HCT116 (cell line): Measurements from ENCODE around the gene PNPLA5. TPM values are rescaled to one million over a fixed set of nuclear protein-coding genes. Genes with fewer than 3 reads are reported as not detected.

Experiments used
- ATAC-seq: fragments of 200-7000 bp; cut with Tn5 transposase; 2 replicates; pipeline ENCODE4 v1.9.1; 2020; ENCODE audit warnings: mild to moderate bottlenecking, moderate library complexity
- Bru-seq: library from RNA; stranded (reverse); fragments of 400-500 nt; gene quantifications from one replicate; lab custom pipeline; 2021; lab: Mats Ljungman, UMichigan
- BruChase-seq, 2 experiments: library from RNA; stranded (reverse); fragments of 400-500 nt; gene quantifications; one replicate each; lab custom pipeline; 2021; lab: Mats Ljungman, UMichigan
- BruUV-seq: library from RNA; stranded (reverse); fragments of 400-500 nt; replicated peaks from 2 replicates; lab custom pipeline; 2021; lab: Mats Ljungman, UMichigan
- CTCF ChIA-PET: fragments of 300-600 bp; sonication (Branson Sonifier 250); formaldehyde crosslinking; loops from one replicate; lab custom pipeline; 2021; ENCODE audit warnings: antibody characterized with exemption; lab: Charles Lee
- POLR2A ChIA-PET: fragments of 300-600, 350-600 bp; sonication (Branson Sonifier 250); formaldehyde crosslinking; loops from one replicate; lab custom pipeline; 2021; ENCODE audit warnings: antibody characterized with exemption; lab: Charles Lee
- RAD21 ChIA-PET, 2 experiments: fragments of 300-600 bp; sonication (Branson Sonifier 250); formaldehyde crosslinking; loops; one replicate each; lab custom pipeline; 2023; ENCODE audit warnings: low total read pairs in 2 of 2; ENCODE audit not compliant: uncharacterized antibody in 2 of 2, unreplicated experiment in 2 of 2, low non-redundant PET in 1 of 2; lab: Charles Lee
- DNase-seq: peaks from one replicate; pipeline ENCODE4 v3.0.0-alpha.2; 2010; ENCODE audit warnings: low read depth, low spot score
- H2AFZ ChIP-seq: fragments of 200-600 bp; shearing (Covaris generic), sonication (generic); 2 replicates; pipeline ENCODE4 v1.6.1; 2017; ENCODE audit warnings: low read depth, mixed run types, mixed read lengths, antibody characterized with exemption, low read length; ENCODE audit not compliant: poor library complexity, severe bottlenecking
- H3K27ac ChIP-seq: 2 replicates; pipeline ENCODE4 v1.5.1; 2012; ENCODE audit warnings: low read depth, low read length
- H3K27me3 ChIP-seq: fragments of 200-600 bp; sonication (generic); 2 replicates; pipeline ENCODE4 v1.6.1; 2016; ENCODE audit warnings: mixed run types, low read length, mixed read lengths; ENCODE audit not compliant: insufficient read depth
- H3K36me3 ChIP-seq, 2 experiments: fragments of 200-500 bp in 1 of 2; fragments of 200-600 bp in 1 of 2; sonication (Bioruptor generic) in 1 of 2; sonication (generic) in 1 of 2; 2 replicates each; pipeline versions ENCODE4 v1.5.1 to v1.6.1; 2014 to 2016; ENCODE audit warnings: low read length in 2 of 2, inconsistent platforms in 1 of 2, mixed read lengths in 1 of 2, mixed run types in 1 of 2; ENCODE audit not compliant: insufficient read depth in 2 of 2, control insufficient read depth in 1 of 2
- H3K4me1 ChIP-seq, 2 experiments: fragments of 200-600 bp in 1 of 2; sonication (generic) in 1 of 2; 2 replicates each; pipeline versions ENCODE4 v1.5.1 to v1.6.1; 2012 to 2017; ENCODE audit warnings: low read length in 2 of 2, inconsistent platforms in 1 of 2, mild to moderate bottlenecking in 1 of 2, mixed read lengths in 1 of 2, mixed run types in 1 of 2, moderate library complexity in 1 of 2; ENCODE audit not compliant: insufficient read depth in 2 of 2, control insufficient read depth in 1 of 2
- H3K4me2 ChIP-seq: fragments of 200-600 bp; sonication (generic); 2 replicates; pipeline ENCODE4 v1.6.1; 2017; ENCODE audit warnings: mixed run types, low read length, mixed read lengths
- H3K4me3 ChIP-seq, 2 experiments: fragments of 200-600 bp in 1 of 2; sonication (generic) in 1 of 2; replicated peaks in 1 of 2; 2 replicates each; pipeline ENCODE4 v1.5.1; 2011 to 2016; ENCODE audit warnings: low read length in 2 of 2, control low read depth in 1 of 2, low read depth in 1 of 2, mild to moderate bottlenecking in 1 of 2, mixed read lengths in 1 of 2, mixed run types in 1 of 2
- H3K79me2 ChIP-seq: fragments of 200-600 bp; sonication (generic); 2 replicates; pipeline ENCODE4 v1.6.1; 2017; ENCODE audit warnings: mild to moderate bottlenecking, mixed run types, low read length, moderate library complexity, mixed read lengths; ENCODE audit not compliant: insufficient read depth
- H3K9ac ChIP-seq: fragments of 200-600 bp; sonication (generic); 2 replicates; pipeline ENCODE4 v1.6.1; 2016; ENCODE audit warnings: low read length, mixed read lengths
- H3K9me2 ChIP-seq: fragments of 200-600 bp; sonication (generic), shearing (Covaris generic); 2 replicates; pipeline ENCODE4 v1.6.1; 2017; ENCODE audit warnings: mixed run types, mild to moderate bottlenecking, moderate library complexity; ENCODE audit not compliant: insufficient read depth
- H3K9me3 ChIP-seq, 2 experiments: fragments of 200-500 bp in 1 of 2; fragments of 200-600 bp in 1 of 2; sonication (Bioruptor generic) in 1 of 2; sonication (generic) in 1 of 2; 2 replicates each; pipeline ENCODE4 v1.6.1; 2014 to 2017; ENCODE audit warnings: low read length in 2 of 2, mixed read lengths in 2 of 2, inconsistent platforms in 1 of 2, low read depth in 1 of 2, mild to moderate bottlenecking in 1 of 2, mixed run types in 1 of 2, moderate library complexity in 1 of 2; ENCODE audit not compliant: control insufficient read depth in 1 of 2, insufficient read depth in 1 of 2
- H4K20me1 ChIP-seq: fragments of 200-600 bp; sonication (generic), shearing (Covaris generic); 2 replicates; pipeline ENCODE4 v1.6.1; 2017; ENCODE audit warnings: mixed run types, mild to moderate bottlenecking, moderate library complexity; ENCODE audit not compliant: insufficient read depth
- ATF3 ChIP-seq: IDR thresholded peaks from 2 replicates; pipeline ENCODE4 v1.6.1; 2012
- EGR1 ChIP-seq: IDR thresholded peaks from 2 replicates; pipeline ENCODE4 v1.6.1; 2012; ENCODE audit warnings: low read depth
- JUND ChIP-seq: IDR thresholded peaks from 2 replicates; pipeline ENCODE4 v1.6.1; 2012
- RAD21 ChIP-seq: IDR thresholded peaks from 2 replicates; pipeline ENCODE4 v1.6.1; 2012; ENCODE audit warnings: low read depth, mild to moderate bottlenecking
- REST ChIP-seq: IDR thresholded peaks from 2 replicates; pipeline ENCODE4 v1.6.1; 2012; ENCODE audit warnings: low read depth
- ZFX ChIP-seq: fragments of 450-650 bp; IDR thresholded peaks from 2 replicates; pipeline ENCODE4 v1.6.1; 2017
- ZNF274 ChIP-seq: fragments of 200-500 bp; sonication (Bioruptor generic); IDR thresholded peaks from 2 replicates; pipeline ENCODE4 v1.6.1; 2014; ENCODE audit warnings: mild to moderate bottlenecking, low read depth, low read length, inconsistent platforms
- intact Hi-C: fragments of 100-400 bp; cut with micrococcal nuclease; formaldehyde crosslinking; loops from 2 replicates; pipeline ENCODE4 v1.10.0; 2022
- long read RNA-seq: library from polyadenylated mRNA; unstranded; transcript quantifications from one replicate; pipeline ENCODE4 v2.0.0, GENCODE V29; 2021; ENCODE audit not compliant: unreplicated experiment
- polyA plus RNA-seq: library from polyadenylated mRNA; unstranded; fragments of >200 nt; gene quantifications from 2 replicates; pipeline ENCODE4 v1.2.1, GENCODE V29; 2012; ENCODE audit warnings: missing spikeins
- total RNA-seq: library from RNA; stranded (reverse); gene quantifications from one replicate; pipeline ENCODE4 v1.2.1, GENCODE V29; 2021; ENCODE audit not compliant: unreplicated experiment
- TF ChIP-seq, protein P1 (sequence below): IDR thresholded peaks from 2 replicates; pipeline ENCODE4 v1.6.1; 2012

PNPLA5 gene
- total RNA-seq (2.9 TPM), Bru-seq, nascent RNA (percentile 41 among the genes with signal in this experiment), BruChase-seq, experiment 1, labeled RNA remaining after a 6-hour chase (percentile 40 among the genes with signal in this experiment), BruChase-seq, experiment 2, labeled RNA remaining after a 2-hour chase (percentile 43 among the genes with signal in this experiment)
- polyA plus RNA-seq = 0.81 and 0.92 TPM in 2 replicates
- long read RNA-seq, partial matches to known transcripts = 3 of 9 reads
- long read RNA-seq, other reads (novel, unspliced or antisense) = 5 of 9 reads

DNA sequence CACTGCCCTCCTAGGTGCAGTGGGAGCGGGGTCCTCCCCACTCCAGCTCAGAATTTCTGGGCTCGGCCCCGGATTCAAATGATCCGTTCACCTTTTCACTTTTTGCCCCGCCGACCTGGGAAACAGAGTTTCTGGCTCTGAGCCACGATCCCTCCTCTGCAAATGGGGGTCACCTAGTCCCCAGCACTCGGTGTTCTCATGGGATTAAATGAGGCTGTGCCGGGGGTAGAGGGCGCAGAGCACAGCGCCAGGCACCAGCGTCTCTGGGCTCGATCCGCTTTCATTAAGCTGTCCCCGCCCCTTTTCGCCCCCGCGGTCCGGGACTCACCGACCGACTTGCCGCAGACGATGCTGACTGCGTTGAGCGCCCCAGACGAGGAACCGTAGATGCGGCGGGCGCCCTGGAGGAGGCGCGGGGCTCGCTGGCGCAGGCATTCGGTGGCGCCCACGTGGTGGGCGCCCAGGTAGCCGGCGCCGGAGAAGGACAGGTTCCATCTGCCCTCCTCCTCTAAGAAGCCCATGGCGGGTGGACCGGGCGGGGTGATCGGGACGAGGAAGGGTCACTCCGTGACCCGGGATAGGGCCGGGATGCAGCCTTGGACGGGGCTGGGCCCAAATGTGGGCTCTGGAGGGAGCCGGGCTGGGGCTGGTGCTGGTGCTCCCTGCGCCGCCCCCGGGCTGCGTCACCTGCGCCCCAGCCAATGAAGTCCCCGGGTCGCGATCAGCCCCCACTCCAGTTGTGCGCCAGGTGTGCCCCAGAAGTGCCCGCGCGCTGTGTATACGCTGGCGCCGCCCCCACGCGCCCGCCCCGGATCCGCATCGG is at the start of gene PNPLA5:
Gene PNPLA5, minus strand, starts transcription at position 654 of the 823 bp plus-strand sequence. Its CDS starts 133 bp downstream, at position 521.
- Histone ChIP-seq H3K36me3 (no peaks in the 10 kb centered on the region), H3K9ac (peak within 1 kb of the TSS; percentile 70), H3K9me2 (no peaks in the 10 kb centered on the region), H3K4me3 (peak within 1 kb of the TSS; percentile 59 to 68), H3K9me3 (no peaks in the 10 kb centered on the region), H3K4me2 (peak within 1 kb of the TSS; percentile 80), H2AFZ (no peak within 1 kb of the TSS), H3K27ac (peak within 1 kb of the TSS; percentile 43; the same call in 1 of the 2 replicates), H4K20me1 (no peaks in the 10 kb centered on the region), H3K4me1 (peaks cover 0 to 11% of the 10 kb centered on the region in 2 experiments; a peak in 1 of 4 replicates), H3K79me2 (no peaks in the 10 kb centered on the region)
- intact Hi-C loops = no loop called here
- DNase-seq (no peak), ATAC-seq (peak; percentile 91)
- CTCF ChIA-PET = interaction anchor here (1.6 to 3.8 kb wide), 3 partner anchors 8 to 54 kb away, joined by 3 to 22 read pairs (median 21); no protein-coding TSS in a partner anchor
- no TSS peak for BruUV-seq
- RAD21 ChIA-PET = no interaction called here
- POLR2A ChIA-PET = no interaction called here
- TF ChIP-seq REST (no peak), ATF3 (no peak), JUND (no peak), RAD21 (no peak), ZFX (no peak; the same call in 1 of the 2 replicates), EGR1 (peak; percentile 58; the same call in 1 of the 2 replicates), ZNF274 (no peak)
- TF ChIP-seq, protein P1, sequence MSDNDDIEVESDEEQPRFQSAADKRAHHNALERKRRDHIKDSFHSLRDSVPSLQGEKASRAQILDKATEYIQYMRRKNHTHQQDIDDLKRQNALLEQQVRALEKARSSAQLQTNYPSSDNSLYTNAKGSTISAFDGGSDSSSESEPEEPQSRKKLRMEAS = peak; percentile 40; the same call in 1 of the 2 replicates
- TF ChIP-seq, all 23 proteins: peak for 2
- H3K27me3 ChIP-seq = no peaks in the 10 kb centered on the region
